HG02970 (cell line): Measurements from ENCODE around the gene KXD1.
"Not testable (repeated sequence)": the region's sequence is repeated elsewhere in the genome, so short reads cannot be mapped to it uniquely, and the experiment has no call there.

Experiments used
- ATAC-seq: cut with Tn5 transposase; IDR thresholded peaks from one replicate; pipeline ENCODE4 v1.9.1; 2021; ENCODE audit warnings: mild to moderate bottlenecking, moderate library complexity, moderate number of reproducible peaks; ENCODE audit not compliant: unreplicated experiment, low FRiP score

Gene KXD1, protein sequence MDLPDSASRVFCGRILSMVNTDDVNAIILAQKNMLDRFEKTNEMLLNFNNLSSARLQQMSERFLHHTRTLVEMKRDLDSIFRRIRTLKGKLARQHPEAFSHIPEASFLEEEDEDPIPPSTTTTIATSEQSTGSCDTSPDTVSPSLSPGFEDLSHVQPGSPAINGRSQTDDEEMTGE

DNA sequence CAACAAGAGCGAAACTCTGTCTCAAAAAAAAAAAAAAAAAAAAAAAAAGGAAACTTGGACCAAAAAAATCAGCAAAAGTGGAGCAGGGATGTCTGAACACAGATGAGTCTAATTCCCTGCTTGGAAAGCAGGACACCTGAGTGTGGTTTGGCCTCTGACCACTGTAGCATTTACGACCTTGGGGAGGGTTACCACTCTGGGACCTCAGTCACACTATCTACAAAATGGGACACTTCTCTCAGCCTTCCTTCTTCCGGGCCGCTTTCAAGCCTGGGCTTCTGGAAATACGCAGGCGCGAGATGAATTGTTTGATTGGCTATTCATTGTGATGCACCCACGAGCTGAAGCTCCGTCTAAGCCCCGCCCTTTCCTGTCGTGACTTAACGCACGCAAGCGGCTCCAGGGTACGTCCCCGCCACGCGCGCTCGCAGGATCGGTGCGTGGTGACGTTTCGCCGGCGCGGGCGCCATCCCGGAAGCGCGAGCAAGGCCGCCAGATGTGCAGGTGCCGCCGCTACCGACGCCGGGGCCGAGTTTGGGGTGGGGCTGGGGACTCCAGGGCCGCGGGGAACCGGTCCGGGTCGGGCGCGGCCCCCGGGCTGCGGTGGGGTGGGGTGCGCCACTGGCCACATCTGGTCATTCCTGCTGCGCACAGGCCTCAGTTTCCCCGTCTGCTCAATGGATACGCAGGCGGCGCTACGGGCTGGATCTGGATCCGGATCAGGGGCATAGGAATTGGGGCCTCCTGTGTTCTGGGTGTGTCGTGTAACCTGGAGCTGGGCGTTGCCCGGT is at the start of gene KXD1:
Gene KXD1 (plus strand): TSS at position 460 of the 791 bp plus-strand sequence. CDS start 4,187 bp downstream, outside the sequence.
- ATAC-seq = peak; percentile 96

DNA sequence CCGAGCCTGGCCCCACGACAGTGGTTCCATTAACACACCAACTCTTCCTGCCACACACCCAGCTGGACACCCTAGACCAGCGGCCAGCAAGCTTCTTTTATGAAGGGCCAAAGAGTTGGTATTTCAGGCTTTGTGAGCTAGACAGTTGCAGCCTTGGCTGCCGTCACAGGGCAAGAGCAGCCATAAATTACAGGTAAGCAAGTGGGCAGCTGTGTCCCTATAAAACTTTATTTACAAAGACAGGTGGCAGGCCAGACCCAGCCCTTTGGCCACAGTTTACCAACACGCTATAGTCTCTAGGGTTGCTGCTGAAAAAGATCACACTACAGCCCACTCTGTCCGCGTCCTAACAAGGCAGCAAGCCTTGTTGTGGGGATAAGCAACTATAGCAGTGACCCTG is 49.1 kb upstream of the KXD1 start:
- no peak for ATAC-seq

DNA sequence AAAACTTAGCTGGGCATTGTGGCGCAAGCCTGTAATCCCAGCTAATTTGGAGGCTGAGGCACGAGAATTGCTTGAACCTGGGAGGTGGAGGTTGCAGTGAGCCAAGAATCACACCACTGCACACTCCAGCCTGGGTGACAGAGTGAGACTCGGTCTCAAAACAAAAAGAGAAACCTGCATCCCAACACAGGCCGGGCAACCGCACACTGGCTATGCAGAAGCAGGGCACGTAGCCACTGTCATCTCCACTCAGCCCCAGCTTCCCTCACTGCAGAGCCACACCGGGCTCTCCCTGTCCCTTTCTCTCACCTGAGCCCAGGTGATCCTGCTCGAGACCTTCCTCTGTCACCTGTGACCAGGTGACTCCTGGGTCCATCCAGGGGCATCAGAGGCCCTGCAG is 47.5 kb upstream of the KXD1 start:
- ATAC-seq = no peak

DNA sequence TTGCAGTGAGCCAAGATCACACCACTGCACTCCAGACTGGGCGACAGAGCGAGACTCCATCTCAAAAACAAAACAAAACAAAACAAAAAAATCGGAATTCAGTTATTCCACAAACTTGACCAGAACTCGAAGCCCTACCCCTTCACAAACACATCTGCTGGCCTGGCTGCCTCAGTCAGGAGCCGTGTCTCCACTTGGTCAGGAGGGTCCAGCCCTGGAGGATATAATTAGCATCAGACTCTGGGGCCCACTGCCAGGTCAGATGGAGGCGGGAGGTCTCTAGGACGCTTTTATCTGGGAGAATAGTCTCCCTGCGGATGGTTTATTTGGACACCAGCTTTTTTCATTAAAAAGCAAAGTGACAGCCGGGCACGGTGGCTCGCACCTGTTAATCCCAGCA is 43.8 kb upstream of the KXD1 start:
- no peak for ATAC-seq

DNA sequence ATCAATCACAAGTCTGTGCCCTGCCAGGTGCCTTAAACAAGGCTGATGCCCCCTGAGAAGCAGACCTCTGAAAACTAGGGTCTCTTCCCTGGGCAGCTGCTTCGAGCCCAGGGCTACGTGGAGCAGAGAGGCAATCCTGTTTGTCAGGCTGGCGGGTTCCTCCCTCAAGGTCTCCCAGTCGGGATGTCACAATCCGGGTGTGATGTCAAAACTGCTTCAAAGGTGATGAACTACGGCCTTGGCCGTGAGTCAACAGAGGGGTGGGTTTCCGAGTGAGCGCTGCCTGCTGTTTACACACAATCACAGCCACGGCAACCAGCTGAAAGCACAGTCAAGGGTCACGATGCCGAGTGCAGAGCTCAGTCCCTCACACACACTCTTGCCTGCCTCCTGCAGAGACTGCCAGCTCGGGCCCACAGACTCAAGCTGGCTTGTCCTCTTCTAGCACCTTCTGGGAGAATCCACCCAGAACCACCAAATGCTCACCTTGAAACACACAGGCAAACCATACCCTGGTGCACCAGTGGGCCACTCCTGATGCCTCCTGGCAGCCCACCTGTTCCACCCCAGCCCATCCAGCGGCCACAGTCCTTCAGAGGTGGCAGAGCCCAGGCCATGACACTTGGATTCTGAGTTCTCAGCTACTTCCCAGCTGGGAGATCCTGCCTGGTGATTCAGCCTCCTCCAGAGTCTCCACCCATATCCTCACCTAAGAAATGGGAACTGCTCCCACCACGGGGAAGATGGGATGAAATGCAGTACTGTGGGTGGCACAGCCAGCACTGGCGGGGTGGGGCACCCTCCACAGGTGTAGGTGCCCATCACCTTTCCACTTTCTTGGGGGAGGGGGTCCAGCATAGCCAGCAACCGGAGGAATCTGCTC is 42.6 kb upstream of the KXD1 start:
- no peak for ATAC-seq

DNA sequence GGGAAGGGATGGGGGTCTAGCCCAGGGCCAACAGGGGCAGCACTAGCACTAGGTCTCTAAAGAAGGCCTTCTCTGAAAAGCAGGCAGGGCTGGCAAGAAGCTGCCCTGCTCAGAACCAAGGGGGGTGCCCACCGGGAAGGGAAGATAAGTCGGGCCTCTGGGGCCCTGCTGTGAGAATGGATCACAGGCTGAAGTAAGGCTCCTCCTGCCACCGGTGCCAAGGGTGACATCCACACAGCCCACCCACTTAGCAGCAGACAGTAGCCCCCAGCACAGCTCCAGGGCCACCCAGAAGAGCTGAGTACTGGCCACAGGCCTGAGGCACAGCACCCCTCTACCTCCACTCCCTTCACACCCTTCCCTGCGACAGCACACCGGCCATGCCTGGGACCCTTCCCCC is 41.7 kb upstream of the KXD1 start:
- no peak for ATAC-seq

DNA sequence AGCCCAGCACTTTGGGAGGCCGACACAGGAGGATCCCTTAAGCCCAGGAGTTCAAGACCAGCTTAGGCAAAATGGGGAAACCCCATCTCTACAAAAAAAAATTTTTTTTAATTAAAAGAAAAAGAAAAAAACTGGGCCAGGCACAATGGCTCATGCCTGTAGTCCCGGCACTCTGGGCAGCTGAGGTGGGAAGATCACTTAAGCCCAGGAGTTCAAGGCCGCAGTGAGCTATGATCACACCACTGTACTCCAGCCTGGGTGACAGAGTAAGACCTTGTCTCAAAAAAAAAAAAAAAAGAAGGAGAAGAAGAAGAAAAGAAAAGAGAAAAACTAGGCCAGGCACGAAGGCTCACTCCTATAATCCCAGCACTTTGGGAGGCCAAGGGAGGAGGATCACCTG is 40.1 kb upstream of the KXD1 start:
- ATAC-seq = no peak

DNA sequence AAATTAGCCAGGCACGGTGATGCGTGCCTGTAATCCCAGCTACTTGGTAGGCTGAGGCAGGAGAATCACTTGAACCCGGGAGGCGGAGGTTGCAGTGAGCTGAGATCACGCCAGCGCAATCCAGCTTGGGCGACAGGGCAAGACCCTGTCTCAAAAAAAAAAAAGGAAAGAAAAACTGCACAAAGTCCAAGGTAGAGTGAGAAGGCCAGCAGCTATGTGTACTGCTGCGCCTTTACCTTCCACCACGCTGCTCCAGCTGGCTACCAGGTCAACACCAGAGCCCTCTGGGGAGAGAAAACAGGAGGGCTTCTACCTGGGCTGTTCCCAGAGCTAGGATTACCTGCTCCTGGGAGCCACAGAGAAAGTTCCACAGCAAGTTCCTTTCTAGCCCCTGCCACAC is 39.0 kb upstream of the KXD1 start:
- ATAC-seq = no peak

DNA sequence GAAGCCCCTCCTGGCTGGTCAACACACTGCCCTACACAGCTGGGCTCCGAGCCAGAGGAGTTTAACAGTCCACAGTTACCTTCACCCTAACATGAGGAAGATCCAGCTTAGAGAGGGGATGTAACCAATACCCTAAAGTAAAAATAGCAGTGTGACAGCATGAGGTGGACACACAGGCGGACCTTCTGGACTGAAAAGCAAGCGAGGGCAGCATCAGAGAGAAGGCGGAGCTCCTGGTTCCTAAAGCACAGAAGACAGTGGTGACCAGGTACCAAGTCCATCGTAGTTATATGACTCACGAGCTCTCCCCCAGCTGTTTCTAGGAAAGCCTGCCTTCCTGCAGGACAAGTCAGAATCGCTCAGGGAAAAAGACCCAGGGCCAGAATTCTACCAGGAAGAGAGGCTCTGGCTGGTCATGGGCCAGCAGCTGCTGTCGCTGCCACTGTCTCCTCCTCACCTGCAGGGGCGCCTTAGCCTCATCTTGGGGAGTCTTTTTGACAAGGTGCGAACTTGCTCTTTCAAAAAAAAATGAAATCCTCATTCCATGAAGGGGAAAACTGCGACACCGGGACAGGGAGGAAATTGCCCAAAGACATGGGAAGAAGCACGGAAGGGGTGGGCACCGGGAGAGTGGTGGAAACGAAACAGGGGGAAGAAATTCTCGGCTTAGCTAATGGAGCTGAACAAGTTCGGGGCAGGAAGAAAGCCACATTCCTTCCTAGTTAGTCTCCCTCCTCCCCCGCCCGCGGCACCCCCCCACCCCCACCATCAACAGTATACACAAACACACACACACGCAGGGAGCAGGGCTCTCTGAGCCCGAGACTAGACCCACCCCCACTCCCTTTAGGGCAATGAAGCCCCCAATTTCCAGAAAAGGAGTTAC is 37.5 kb upstream of the KXD1 start:
- no peak for ATAC-seq

DNA sequence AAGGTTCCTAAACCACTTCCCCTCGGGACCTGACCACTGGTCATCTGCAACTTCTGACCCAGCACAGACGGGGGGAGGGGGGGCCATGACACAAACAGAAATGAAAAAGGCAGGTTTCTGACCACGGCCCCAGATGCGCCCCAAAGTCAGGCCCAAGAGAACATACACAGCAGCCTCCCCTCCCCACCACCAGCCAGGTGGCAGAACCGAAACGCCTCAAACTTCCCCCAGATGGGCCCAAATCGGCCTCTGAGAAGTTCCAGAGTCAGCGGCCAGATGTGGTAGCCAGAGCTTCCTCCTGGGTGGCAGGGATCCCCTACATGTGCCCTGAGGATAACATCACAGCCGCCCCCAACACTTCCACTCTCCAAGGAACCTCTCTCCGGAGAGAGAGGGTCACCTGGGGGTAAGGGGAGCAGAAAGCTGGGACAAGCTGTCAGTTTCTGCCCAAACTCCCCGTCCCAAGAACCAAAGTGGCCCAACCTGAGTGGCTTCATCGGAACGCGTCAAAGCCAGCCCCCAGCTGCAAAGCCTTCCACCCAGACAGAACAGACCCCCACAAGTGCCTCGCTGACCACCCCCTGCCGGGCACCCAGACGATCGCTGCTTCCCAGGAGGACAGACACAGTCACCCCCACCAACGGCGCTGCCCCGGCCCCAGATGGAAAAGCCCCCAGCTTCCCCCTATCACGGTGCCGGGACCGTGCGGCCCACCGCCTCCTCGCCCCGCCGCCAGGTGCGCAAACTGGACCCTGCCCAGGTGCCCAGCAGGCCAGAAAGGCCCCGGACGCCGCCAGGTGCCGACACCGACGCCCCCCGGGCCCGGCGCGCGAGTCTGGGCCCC is 36.6 kb upstream of the KXD1 start:
- ATAC-seq = no peak

DNA sequence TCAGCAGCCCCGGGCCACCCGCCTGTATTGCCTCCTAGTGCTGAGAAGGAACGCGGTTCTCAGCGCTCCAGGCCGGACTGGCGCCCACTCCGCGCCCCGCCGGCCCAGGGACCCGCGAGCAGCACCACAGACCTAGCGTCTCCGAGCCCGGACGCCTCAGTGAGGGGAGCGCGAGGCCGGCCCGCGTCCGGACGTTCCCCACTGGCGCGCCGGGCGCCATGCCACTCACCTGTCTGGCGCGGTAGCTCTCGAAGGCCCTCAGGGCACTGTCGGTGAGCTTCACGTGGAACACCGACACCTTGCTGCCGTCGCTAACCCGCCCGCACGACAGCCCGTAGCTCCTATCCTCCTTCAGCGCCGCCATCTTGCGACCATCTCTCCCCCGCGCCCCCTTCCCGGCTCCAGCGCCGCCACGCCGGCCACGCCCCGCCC is 36.0 kb upstream of the KXD1 start, which contains the start of gene ELL:
Gene ELL (minus strand): TSS at position 379 of the 432 bp plus-strand sequence. CDS start 15 bp downstream, at position 364.
- peak; percentile 6 for ATAC-seq

DNA sequence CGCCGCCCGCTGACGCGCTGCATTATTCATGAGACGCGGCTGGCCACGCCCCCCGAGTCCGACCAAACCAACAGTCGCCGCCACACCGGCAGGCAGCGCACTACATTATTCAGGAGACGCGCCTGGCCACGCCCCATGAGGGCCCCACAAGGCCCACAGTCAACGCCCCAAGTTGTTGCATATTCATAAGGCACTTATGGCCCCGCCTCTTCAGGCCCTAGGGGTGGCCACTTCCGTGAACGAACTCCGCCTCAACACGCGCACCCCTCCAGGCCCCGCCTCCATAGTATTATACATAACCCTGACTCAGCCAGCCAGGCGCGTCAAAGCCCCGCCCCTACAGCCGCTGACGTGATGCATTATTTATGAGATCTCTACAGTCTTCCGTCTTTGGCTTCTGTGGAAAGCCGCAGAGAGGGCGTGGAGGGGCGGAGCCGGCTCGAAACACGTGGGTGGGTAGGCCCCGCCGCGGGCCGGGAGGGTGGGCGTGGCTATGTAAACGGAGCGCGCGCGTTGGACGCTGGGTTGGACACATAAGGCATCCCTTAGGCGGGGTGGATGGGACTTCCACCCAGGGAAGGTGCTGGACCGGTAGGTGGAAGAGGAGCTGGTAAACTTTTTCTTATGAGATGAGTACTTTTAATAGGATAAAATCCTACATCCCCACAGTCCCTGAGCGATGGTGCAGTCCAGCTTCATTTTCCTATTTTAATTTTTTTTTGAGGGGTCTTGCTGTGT is 35.4 kb upstream of the KXD1 start:
- peak; percentile 89 for ATAC-seq

DNA sequence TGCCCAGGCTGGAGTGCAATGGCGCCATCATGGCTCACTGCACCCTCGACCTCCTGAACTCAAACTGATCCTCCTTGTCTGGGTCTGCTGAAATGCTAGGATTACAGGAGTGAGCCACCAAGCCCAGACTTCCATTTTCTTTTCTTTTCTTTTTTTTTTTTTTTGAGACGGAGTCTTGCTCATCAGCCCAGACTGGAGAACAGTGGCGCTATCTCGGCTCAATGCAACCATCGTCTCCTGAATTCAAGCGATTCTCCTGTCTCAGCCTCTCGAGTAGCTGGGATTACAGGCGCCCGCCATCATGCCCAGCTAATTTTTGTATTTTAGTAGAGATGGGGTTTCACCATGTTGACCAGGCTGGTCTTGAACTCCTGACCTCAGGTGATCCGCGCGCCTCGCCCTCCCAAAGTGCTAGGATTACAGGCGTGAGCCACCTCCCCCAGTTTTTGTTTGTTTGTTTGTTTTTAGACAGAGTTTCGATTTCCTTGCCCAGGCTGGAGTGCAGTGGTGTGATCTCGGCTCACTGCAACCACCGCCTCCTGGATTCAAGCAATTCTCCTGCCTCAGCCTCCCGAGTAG is 34.7 kb upstream of the KXD1 start:
- not testable (repeated sequence) for ATAC-seq

DNA sequence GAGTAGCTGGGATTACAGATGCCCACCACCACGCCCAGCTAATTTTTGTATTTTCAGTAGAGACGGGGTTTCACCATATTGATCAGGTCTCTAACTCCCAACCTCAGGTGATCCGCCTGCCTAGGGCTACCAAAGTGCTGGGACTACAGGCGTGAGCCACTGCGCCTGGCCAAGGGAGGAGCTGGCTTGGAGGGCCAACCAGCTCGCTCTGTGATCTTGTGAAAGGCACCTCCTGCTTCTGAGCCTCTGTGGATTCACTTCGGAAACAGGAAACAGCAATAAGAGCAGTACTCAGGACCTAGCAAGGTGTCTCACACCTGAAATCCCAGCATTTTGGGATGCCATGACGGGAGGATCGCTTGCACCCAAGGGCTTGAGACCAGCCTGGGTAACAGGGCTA is 33.8 kb upstream of the KXD1 start:
- no peak for ATAC-seq

DNA sequence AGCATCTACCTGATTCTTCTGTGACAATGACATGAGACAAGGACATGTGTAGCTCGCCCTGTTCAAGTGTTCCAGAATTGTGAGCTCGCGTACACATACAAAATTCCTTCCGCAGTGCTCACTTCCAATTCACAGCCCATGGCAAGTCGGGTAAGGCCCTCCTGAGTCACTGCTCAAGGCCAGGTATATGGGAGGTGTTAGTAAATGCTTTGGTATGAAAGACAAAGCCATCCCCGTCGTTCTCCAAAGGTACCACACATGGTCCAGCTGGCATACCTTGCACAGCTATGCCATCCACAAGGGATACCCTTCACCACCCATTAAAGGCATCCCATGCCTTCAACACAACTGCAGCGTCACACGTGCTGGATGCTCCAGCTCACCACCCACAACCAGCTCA is 31.4 kb upstream of the KXD1 start:
- no peak for ATAC-seq

DNA sequence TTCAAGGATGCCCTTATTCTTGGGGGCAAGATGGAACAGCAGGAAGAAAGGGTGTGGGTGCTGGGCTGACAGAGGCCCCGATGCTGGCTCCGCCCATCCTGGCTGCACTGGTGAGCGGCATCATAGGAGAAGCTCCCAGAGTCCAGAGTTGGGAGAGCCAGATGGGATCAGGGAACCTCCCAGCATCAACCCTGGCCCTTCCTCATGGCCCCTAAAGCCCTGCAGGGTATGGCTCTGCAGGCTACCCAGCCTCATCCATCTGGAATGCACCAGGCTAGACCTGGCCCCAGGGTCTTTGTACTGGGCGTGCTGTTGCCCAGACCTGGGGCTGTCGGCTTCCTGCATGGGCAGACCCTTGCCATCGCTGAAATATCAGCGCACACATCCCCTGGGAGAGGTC is 27.9 kb upstream of the KXD1 start:
- no peak for ATAC-seq

DNA sequence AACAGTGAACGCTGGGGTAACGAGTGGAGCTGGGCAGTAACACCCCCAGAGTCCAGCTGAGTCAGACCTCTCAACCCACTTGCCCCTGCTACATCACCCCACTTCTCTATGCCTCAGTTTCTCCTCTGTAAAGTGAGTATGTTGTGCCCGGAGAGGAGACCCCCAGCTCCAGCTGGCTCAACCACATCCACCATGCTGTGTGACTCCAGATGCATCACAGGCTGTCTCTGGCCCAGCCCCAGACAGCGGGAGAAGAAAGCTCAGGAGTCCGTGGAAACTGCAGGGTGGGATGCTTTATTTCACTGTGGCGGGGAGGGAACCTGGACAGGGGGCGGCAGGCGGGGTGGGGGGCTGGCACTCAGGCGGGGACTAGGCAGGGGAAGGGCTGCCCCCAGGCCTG is 26.2 kb upstream of the KXD1 start:
- no peak for ATAC-seq

DNA sequence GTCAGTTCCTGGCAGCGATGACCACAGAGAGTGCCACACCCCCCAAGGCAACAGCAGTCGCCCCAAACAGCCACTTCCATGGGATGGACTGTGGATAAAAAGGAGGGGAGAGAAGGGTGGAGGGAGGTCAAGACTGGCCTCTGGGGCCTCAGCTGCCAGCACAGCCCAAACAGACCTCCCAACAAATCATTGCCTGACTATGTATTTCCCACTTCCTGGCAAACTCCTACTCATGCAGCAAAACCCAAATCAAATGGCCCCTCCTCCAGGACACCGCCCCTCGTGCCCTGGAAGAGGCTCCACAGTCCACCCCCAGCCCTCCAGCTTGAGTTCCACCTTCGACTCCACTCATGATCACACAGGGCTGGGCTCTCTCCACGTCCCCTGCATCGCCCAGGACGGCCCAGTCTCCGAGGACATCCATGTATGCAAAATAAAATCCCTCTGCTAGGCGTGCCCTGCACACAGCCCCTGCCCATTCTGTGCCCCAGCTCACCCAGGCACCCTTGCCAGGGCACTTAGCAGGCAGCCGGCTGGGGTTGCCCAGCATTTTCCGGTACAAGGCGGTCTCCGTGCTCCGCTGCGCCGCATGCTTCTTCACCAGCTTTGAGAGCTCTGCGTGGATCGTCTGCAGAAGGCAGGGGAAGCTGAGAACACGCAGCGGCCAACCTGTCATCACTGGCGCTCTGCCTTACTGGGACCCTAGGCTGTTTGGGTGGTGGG is 25.3 kb upstream of the KXD1 start:
- no peak for ATAC-seq
